IMR-90 (cell line): ENCODE results near the gene YTHDF2. TPM values are rescaled to one million over a fixed set of nuclear protein-coding genes. Genes with fewer than 3 reads are reported as not detected.

Experiments used
- ATAC-seq: fragments of 200-7000 bp; cut with Tn5 transposase; 2 replicates; pipeline ENCODE4 v1.9.1; 2020; ENCODE audit warnings: low read depth, mild to moderate bottlenecking, moderate library complexity
- BruUV-seq: library from RNA; stranded (reverse); fragments of 400-500 nt; replicated peaks from 2 replicates; lab custom pipeline; 2021; lab: Mats Ljungman, UMichigan
- CTCF ChIA-PET: fragments of 300-600 bp; formaldehyde crosslinking; extraction: SDS; loops from one replicate; lab custom pipeline; 2021; ENCODE audit warnings: antibody characterized with exemption; lab: Yijun Ruan, JAX
- POLR2A ChIA-PET: fragments of 300-600 bp; sonication (Branson Sonifier 250); formaldehyde crosslinking; loops from one replicate; lab custom pipeline; 2022; ENCODE audit warnings: antibody characterized with exemption; ENCODE audit not compliant: unreplicated experiment; lab: Charles Lee
- DNase-seq: peaks from one replicate; pipeline ENCODE4 v3.0.0; 2013
- H2AFZ ChIP-seq: replicated peaks from 2 replicates; pipeline ENCODE3; 2013; ENCODE audit warnings: low read length, mild to moderate bottlenecking; ENCODE audit not compliant: poor library complexity
- H2AK5ac ChIP-seq: 2 replicates; pipeline ENCODE4 v1.6.1; 2013; ENCODE audit warnings: low read depth, low read length, inconsistent platforms
- H2AK9ac ChIP-seq: replicated peaks from 2 replicates; pipeline ENCODE3; 2013; ENCODE audit warnings: mild to moderate bottlenecking, low read depth, low read length, moderate library complexity; ENCODE audit not compliant: poor library complexity
- H2BK120ac ChIP-seq: 2 replicates; pipeline ENCODE4 v1.6.1; 2013; ENCODE audit warnings: low read depth, low read length, inconsistent platforms
- H2BK15ac ChIP-seq: 3 replicates; pipeline ENCODE4 v1.6.1; 2013; ENCODE audit warnings: low read depth, low read length, inconsistent platforms
- H2BK20ac ChIP-seq: 2 replicates; pipeline ENCODE4 v1.6.1; 2013; ENCODE audit warnings: low read depth, mild to moderate bottlenecking, inconsistent platforms, low read length, moderate library complexity
- H2BK5ac ChIP-seq: 2 replicates; pipeline ENCODE4 v1.6.1; 2013; ENCODE audit warnings: mild to moderate bottlenecking, low read depth, low read length, inconsistent platforms; ENCODE audit not compliant: poor library complexity, severe bottlenecking
- H3K14ac ChIP-seq: replicated peaks from 2 replicates; pipeline ENCODE4 v1.6.1; 2013; ENCODE audit warnings: low read depth, low read length, inconsistent platforms
- H3K18ac ChIP-seq: 2 replicates; pipeline ENCODE4 v1.6.1; 2013; ENCODE audit warnings: low read depth, low read length, control low read depth
- H3K23ac ChIP-seq: 2 replicates; pipeline ENCODE4 v1.6.1; 2013; ENCODE audit warnings: low read depth, low read length, inconsistent platforms
- H3K27ac ChIP-seq: 2 replicates; pipeline ENCODE4 v1.5.1; 2013; ENCODE audit warnings: mild to moderate bottlenecking, control low read depth, low read length; ENCODE audit not compliant: insufficient read depth
- H3K27me3 ChIP-seq: 2 replicates; pipeline ENCODE4 v1.6.1; 2013; ENCODE audit warnings: low read length; ENCODE audit not compliant: control insufficient read depth, insufficient read depth
- H3K36me3 ChIP-seq: 2 replicates; pipeline ENCODE4 v1.6.1; 2013; ENCODE audit warnings: low read length, mixed read lengths; ENCODE audit not compliant: control insufficient read depth, insufficient read depth
- H3K4ac ChIP-seq: 2 replicates; pipeline ENCODE4 v1.6.1; 2013; ENCODE audit warnings: low read depth, low read length, inconsistent platforms
- H3K4me1 ChIP-seq: 2 replicates; pipeline ENCODE4 v1.6.1; 2013; ENCODE audit warnings: low read length, mixed read lengths; ENCODE audit not compliant: control insufficient read depth, insufficient read depth
- H3K4me2 ChIP-seq: 2 replicates; pipeline ENCODE4 v1.6.1; 2013; ENCODE audit warnings: low read depth, mild to moderate bottlenecking, control low read depth, low read length, moderate library complexity
- H3K4me3 ChIP-seq: 2 replicates; pipeline ENCODE4 v1.5.1; 2013; ENCODE audit warnings: low read depth, mild to moderate bottlenecking, control low read depth, low read length, moderate library complexity; ENCODE audit not compliant: insufficient read depth
- H3K56ac ChIP-seq: 2 replicates; pipeline ENCODE4 v1.6.1; 2013; ENCODE audit warnings: low read length, inconsistent platforms; ENCODE audit not compliant: insufficient read depth; ENCODE audit errors: extremely low read depth
- H3K79me1 ChIP-seq, 2 experiments: 2 replicates each; pipeline ENCODE4 v1.6.1; 2013; ENCODE audit warnings: low read length in 2 of 2, inconsistent platforms in 1 of 2, low read depth in 1 of 2
- H3K9ac ChIP-seq: 2 replicates; pipeline ENCODE4 v1.6.1; 2013; ENCODE audit warnings: low read depth, low read length, control low read depth
- H3K9me1 ChIP-seq: 2 replicates; pipeline ENCODE4 v1.6.1; 2013; ENCODE audit warnings: low read length, inconsistent platforms; ENCODE audit not compliant: insufficient read depth
- H3K9me3 ChIP-seq: 2 replicates; pipeline ENCODE4 v1.6.1; 2013; ENCODE audit warnings: low read length; ENCODE audit not compliant: control insufficient read depth, insufficient read depth
- H4K20me1 ChIP-seq: 2 replicates; pipeline ENCODE4 v1.6.1; 2013; ENCODE audit warnings: low read length, inconsistent platforms; ENCODE audit not compliant: insufficient read depth
- H4K5ac ChIP-seq: 2 replicates; pipeline ENCODE4 v1.6.1; 2013; ENCODE audit warnings: mild to moderate bottlenecking, low read depth, low read length, control low read depth
- H4K8ac ChIP-seq, 2 experiments: 2 replicates each; pipeline ENCODE4 v1.6.1; 2013; ENCODE audit warnings: low read depth in 2 of 2, low read length in 2 of 2, control low read depth in 1 of 2, inconsistent platforms in 1 of 2
- H4K91ac ChIP-seq: 2 replicates; pipeline ENCODE4 v1.6.1; 2013; ENCODE audit warnings: low read depth, low read length, inconsistent platforms; ENCODE audit not compliant: insufficient read depth
- BHLHE40 ChIP-seq: fragments of 150-350 bp; IDR thresholded peaks from 2 replicates; pipeline ENCODE4 v1.6.1; 2016; ENCODE audit warnings: mild to moderate bottlenecking, low read depth, low read length
- CEBPB ChIP-seq: IDR thresholded peaks from 2 replicates; pipeline ENCODE4 v1.6.1; 2012; ENCODE audit warnings: low read depth, low read length, improper control_type of control experiment
- CHD1 ChIP-seq: IDR thresholded peaks from 2 replicates; pipeline ENCODE4 v1.6.1; 2012; ENCODE audit warnings: low read depth, low read length, improper control_type of control experiment
- ELK1 ChIP-seq: fragments of 150-350 bp; IDR thresholded peaks from 2 replicates; pipeline ENCODE4 v1.6.1; 2016; ENCODE audit warnings: low read depth, mild to moderate bottlenecking, low read length, moderate library complexity, borderline replicate concordance
- MAFK ChIP-seq: IDR thresholded peaks from 2 replicates; pipeline ENCODE4 v1.6.1; 2012; ENCODE audit warnings: low read depth, low read length, improper control_type of control experiment
- NFE2L2 ChIP-seq: fragments of 150-350 bp; IDR thresholded peaks from 2 replicates; pipeline ENCODE4 v1.6.1; 2016; ENCODE audit warnings: low read depth, mild to moderate bottlenecking, low read length
- POLR2A ChIP-seq: IDR thresholded peaks from 2 replicates; pipeline ENCODE4 v1.6.1; 2012; ENCODE audit warnings: mild to moderate bottlenecking, low read depth, low read length
- RAD21 ChIP-seq: IDR thresholded peaks from 2 replicates; pipeline ENCODE4 v1.6.1; 2012; ENCODE audit warnings: low read length, improper control_type of control experiment
- RFX5 ChIP-seq: IDR thresholded peaks from 2 replicates; pipeline ENCODE4 v1.8.0; 2012; ENCODE audit warnings: low read depth, mild to moderate bottlenecking, low read length, moderate library complexity
- SMC3 ChIP-seq: fragments of 150-350 bp; IDR thresholded peaks from 2 replicates; pipeline ENCODE4 v1.6.1; 2016; ENCODE audit warnings: low read depth, mild to moderate bottlenecking, antibody characterized with exemption, low read length, moderate library complexity
- WGBS, 2 experiments: methylation state at CpG; one replicate each; pipeline versions ENCODE4 v1.1.5 to v1.1.7; 2013; ENCODE audit warnings: missing lambda C conversion rate in 2 of 2; ENCODE audit not compliant: insufficient read length in 1 of 2; ENCODE audit errors: extremely low coverage in 2 of 2; 5-methylcytosine and 5-hydroxymethylcytosine counted together
- dilution Hi-C: fragments of 300-500 bp; cut with HindIII; formaldehyde crosslinking; loops from one replicate; pipeline ENCODE4 v1.14.3; 2018; ENCODE audit warnings: low sequenced_read_pairs; ENCODE audit not compliant: unreplicated experiment
- in situ Hi-C: fragments of 300-500 bp; cut with MboI; formaldehyde crosslinking; loops from 3 replicates; pipeline ENCODE4 v1.14.3; 2019; ENCODE audit warnings: low sequenced_read_pairs, inconsistent platforms, mixed read lengths
- intact Hi-C: fragments of 100-400 bp; cut with micrococcal nuclease; formaldehyde crosslinking; loops from 2 replicates; pipeline ENCODE4 v1.10.0; 2022
- polyA plus RNA-seq, 3 experiments: library from polyadenylated mRNA; depleted of rRNA; stranded (reverse); fragments of >200 nt; gene quantifications; 2 replicates each; pipeline ENCODE4 v1.2.3, GENCODE V29; 2012; ENCODE audit warnings: low replicate concordance in 1 of 3
- total RNA-seq: library from RNA; depleted of rRNA; stranded (reverse); fragments of >200 nt; gene quantifications from 2 replicates; pipeline ENCODE4 v1.2.3, GENCODE V29; 2012
- TF ChIP-seq, protein P1 (sequence below): conservative IDR thresholded peaks from 2 replicates; pipeline ENCODE4 v1.5.1; 2012; ENCODE audit warnings: mild to moderate bottlenecking, low read depth, low read length, improper control_type of control experiment
- TF ChIP-seq, protein P2 (sequence below): fragments of 150-350 bp; IDR thresholded peaks from 2 replicates; pipeline ENCODE4 v1.6.1; 2017; ENCODE audit warnings: mild to moderate bottlenecking, antibody characterized with exemption, low read length, low read depth

Gene YTHDF2
- total and polyA plus RNA-seq, 2 of the 4 experiments (the other 2 are of a cell fraction): 50.0 to 94.3 TPM

DNA sequence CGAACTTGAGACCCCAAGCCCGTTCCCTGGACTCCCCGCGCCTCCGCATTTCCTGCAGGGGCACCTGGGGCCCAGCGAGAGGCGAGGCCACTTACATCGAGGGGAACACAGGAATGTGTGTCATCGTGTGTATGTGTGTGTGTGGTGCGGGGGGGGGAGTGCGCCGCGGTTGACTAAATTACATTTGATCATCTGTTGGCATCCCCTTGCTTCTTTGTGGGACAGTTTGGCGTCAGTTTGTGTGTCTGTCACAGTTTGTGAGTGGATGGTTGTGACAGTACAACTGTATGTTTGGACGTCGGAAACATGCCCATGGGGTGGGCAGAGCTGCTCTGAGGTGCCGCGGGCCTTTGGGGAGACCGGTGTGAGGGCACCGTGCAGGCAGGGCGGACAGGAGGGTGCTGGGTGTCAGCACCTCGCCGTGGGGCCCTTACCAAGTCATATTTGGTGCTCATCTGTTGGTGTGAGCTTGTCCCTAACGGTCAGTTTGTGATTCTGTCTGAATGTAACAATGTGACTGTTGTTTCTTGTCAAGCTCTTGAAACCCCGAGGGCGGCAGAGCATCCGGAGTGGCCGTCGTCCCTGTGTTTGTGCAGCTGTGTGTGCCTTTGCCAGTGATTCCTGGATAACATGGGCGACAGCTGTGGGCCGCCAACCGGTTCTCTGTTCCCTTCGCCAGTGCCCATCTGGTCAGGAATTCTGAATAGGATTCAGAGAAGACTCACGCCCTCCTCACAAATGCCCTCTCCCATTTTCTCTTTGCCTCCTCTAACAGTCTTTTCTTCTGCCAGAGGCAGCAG lies 76.1 kb downstream of the YTHDF2 start:
- Histone ChIP-seq H2AK9ac (no peak overlapping the region), H3K56ac (no peak overlapping the region), H3K9me3 (no peaks in the 10 kb centered on the region), H3K14ac (no peak overlapping the region), H3K4ac (no peak overlapping the region), H4K20me1 (no peaks in the 10 kb centered on the region), H2BK120ac (no peak overlapping the region), H4K8ac (no peak overlapping the region), H4K5ac (no peak overlapping the region), H3K27me3 (peaks cover 80% of the 10 kb centered on the region), H3K27ac (no peak overlapping the region), H2BK15ac (no peak overlapping the region), H3K4me3 (no peak overlapping the region), H3K4me1 (no peaks in the 10 kb centered on the region), H3K9ac (no peak overlapping the region), H3K79me1 (no peaks in the 10 kb centered on the region), H3K9me1 (no peaks in the 10 kb centered on the region), H2AK5ac (no peak overlapping the region), H3K23ac (no peak overlapping the region), H2BK20ac (no peak overlapping the region), H4K91ac (no peak overlapping the region), H2AFZ (peak overlapping the region; percentile 43), H3K18ac (no peak overlapping the region), H3K4me2 (no peak overlapping the region), H3K36me3 (no peaks in the 10 kb centered on the region), H2BK5ac (no peak overlapping the region)
- intact Hi-C loops: no loop called here
- dilution Hi-C loops: no loop called here
- DNase-seq (no peak), ATAC-seq (no peak)
- in situ Hi-C loops: no loop called here
- WGBS, 2 experiments: 19% methylated on average over 8 of the region's 34 CpGs; no CpG with 5 or more reads in 1 of the 2 experiments
- TF ChIP-seq SMC3: no peak
- TF ChIP-seq NFE2L2: no peak
- TF ChIP-seq CEBPB: no peak
- no peak for TF ChIP-seq CHD1
- TF ChIP-seq, protein P1, sequence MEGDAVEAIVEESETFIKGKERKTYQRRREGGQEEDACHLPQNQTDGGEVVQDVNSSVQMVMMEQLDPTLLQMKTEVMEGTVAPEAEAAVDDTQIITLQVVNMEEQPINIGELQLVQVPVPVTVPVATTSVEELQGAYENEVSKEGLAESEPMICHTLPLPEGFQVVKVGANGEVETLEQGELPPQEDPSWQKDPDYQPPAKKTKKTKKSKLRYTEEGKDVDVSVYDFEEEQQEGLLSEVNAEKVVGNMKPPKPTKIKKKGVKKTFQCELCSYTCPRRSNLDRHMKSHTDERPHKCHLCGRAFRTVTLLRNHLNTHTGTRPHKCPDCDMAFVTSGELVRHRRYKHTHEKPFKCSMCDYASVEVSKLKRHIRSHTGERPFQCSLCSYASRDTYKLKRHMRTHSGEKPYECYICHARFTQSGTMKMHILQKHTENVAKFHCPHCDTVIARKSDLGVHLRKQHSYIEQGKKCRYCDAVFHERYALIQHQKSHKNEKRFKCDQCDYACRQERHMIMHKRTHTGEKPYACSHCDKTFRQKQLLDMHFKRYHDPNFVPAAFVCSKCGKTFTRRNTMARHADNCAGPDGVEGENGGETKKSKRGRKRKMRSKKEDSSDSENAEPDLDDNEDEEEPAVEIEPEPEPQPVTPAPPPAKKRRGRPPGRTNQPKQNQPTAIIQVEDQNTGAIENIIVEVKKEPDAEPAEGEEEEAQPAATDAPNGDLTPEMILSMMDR: no peak
- no peak for TF ChIP-seq ELK1
- TF ChIP-seq RAD21: no peak
- no peak for TF ChIP-seq RFX5
- TF ChIP-seq, protein P2, sequence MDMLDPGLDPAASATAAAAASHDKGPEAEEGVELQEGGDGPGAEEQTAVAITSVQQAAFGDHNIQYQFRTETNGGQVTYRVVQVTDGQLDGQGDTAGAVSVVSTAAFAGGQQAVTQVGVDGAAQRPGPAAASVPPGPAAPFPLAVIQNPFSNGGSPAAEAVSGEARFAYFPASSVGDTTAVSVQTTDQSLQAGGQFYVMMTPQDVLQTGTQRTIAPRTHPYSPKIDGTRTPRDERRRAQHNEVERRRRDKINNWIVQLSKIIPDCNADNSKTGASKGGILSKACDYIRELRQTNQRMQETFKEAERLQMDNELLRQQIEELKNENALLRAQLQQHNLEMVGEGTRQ: no peak
- no peak for TF ChIP-seq BHLHE40
- no peak for TF ChIP-seq POLR2A
- TF ChIP-seq MAFK: no peak
- ChIA-PET POLR2A (no interaction called here), CTCF (no interaction called here)
- BruUV-seq: no TSS peak
